NT2/D1 (cell line): ENCODE measurements around the gene RIC8A.
A peak's percentile ranks its signal among the peaks of the same experiment; 100 is the strongest.

Source experiments
- DNase-seq: peaks from one replicate; pipeline ENCODE4 v3.0.0-alpha.2; 2011; ENCODE audit warnings: low read depth, low spot score
- H3K27me3 ChIP-seq: 2 replicates; pipeline ENCODE4 v1.6.0; 2011; ENCODE audit warnings: mild to moderate bottlenecking; ENCODE audit not compliant: insufficient read length, insufficient read depth
- H3K36me3 ChIP-seq: 2 replicates; pipeline ENCODE4 v1.6.1; 2011; ENCODE audit warnings: mild to moderate bottlenecking, low read length, mixed read lengths; ENCODE audit not compliant: insufficient read depth, insufficient read length
- H3K4me1 ChIP-seq: 2 replicates; pipeline ENCODE4 v1.5.1; 2011; ENCODE audit not compliant: insufficient read depth, insufficient read length
- H3K4me3 ChIP-seq: 2 replicates; pipeline ENCODE4 v1.5.1; 2011; ENCODE audit warnings: low read depth; ENCODE audit not compliant: insufficient read length
- H3K9ac ChIP-seq: 2 replicates; pipeline ENCODE4 v1.6.0; 2011; ENCODE audit warnings: low read depth; ENCODE audit not compliant: insufficient read length
- H3K9me3 ChIP-seq: 2 replicates; pipeline ENCODE4 v1.5.1; 2011; ENCODE audit warnings: mild to moderate bottlenecking, low read length; ENCODE audit not compliant: insufficient read depth
- SUZ12 ChIP-seq: IDR thresholded peaks from 2 replicates; pipeline ENCODE4 v1.6.1; 2011; ENCODE audit not compliant: insufficient read length, insufficient read depth; ENCODE audit errors: extremely low read depth
- YY1 ChIP-seq: IDR thresholded peaks from 2 replicates; pipeline ENCODE4 v1.6.1; 2011; ENCODE audit not compliant: insufficient read length, insufficient read depth
- ZNF274 ChIP-seq: IDR thresholded peaks from 2 replicates; pipeline ENCODE4 v1.6.1; 2011; ENCODE audit warnings: mild to moderate bottlenecking, low read depth, low read length

RIC8A gene

GRCh38 chr11:240315-240714 lies 32.8 kb downstream of the RIC8A start:
- no peaks in the 10 kb centered on the region for H3K4me1 ChIP-seq
- no peak for DNase-seq
- H3K27me3 ChIP-seq, result no peaks in the 10 kb centered on the region
- no peak overlapping the region for H3K4me3 ChIP-seq
- no peaks in the 10 kb centered on the region for H3K9me3 ChIP-seq
- TF ChIP-seq YY1 (no peak), SUZ12 (no peak), ZNF274 (no peak)
- no peak overlapping the region for H3K9ac ChIP-seq
- peaks cover 70% of the 10 kb centered on the region for H3K36me3 ChIP-seq

GRCh38 chr11:241634-242033 lies 34.1 kb downstream of the RIC8A start:
- Histone ChIP-seq H3K9ac (no peak overlapping the region), H3K9me3 (no peaks in the 10 kb centered on the region), H3K27me3 (no peaks in the 10 kb centered on the region), H3K4me3 (no peak overlapping the region), H3K4me1 (no peaks in the 10 kb centered on the region), H3K36me3 (peaks cover 82% of the 10 kb centered on the region)
- DNase-seq, result no peak
- TF ChIP-seq ZNF274, result no peak
- no peak for TF ChIP-seq YY1
- TF ChIP-seq SUZ12, result no peak

DNA sequence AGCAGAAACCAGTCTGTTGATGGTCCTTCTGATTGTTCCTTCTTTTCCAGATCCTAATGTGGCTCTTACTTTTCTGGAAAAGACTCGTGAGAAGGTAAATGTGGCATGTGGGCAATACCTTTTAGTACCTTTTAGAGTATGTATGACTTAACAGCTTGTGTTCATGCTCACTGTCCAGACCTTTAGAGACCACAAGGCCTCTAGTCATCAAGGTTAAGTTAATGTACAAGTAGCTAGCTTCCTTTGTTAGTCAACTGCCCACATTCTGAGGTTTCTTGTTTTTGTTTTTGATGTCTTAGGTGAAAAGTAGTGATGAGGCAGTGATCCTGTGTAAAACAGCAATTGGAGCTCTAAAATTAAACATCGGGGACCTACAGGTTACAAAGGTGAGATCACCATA lies 36.9 kb downstream of the RIC8A start:
- H3K9ac ChIP-seq, result no peak overlapping the region
- no peaks in the 10 kb centered on the region for H3K4me1 ChIP-seq
- H3K36me3 ChIP-seq, result peaks cover 95% of the 10 kb centered on the region
- no peak for DNase-seq
- H3K27me3 ChIP-seq, result no peaks in the 10 kb centered on the region
- H3K9me3 ChIP-seq, result no peaks in the 10 kb centered on the region
- H3K4me3 ChIP-seq, result no peak overlapping the region
- TF ChIP-seq SUZ12 (no peak), ZNF274 (no peak), YY1 (no peak)

DNA sequence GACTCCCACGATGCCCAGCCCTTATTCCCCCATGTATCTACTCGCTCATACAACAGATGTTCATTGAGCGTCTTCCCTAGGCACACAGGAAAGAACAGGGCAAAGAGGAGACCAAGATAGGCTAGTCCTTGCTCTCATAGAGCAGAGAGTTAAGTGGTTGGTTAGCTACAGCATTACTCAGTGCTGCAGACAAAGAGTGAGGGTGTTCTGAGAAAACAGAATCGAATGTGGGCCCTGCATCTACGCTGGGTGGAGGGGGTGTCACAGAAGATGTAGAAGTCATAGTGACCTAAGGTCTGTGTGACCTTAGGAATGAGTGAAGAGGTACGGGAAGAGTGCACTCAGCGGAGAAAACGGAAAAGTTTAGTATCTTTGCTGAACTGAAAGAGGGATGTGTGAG lies 41.6 kb downstream of the RIC8A start:
- Histone ChIP-seq H3K4me3 (no peak overlapping the region), H3K9me3 (no peaks in the 10 kb centered on the region), H3K4me1 (no peaks in the 10 kb centered on the region), H3K27me3 (no peaks in the 10 kb centered on the region), H3K9ac (no peak overlapping the region), H3K36me3 (peaks cover 97% of the 10 kb centered on the region)
- no peak for DNase-seq
- TF ChIP-seq ZNF274 (no peak), YY1 (no peak), SUZ12 (no peak)

DNA sequence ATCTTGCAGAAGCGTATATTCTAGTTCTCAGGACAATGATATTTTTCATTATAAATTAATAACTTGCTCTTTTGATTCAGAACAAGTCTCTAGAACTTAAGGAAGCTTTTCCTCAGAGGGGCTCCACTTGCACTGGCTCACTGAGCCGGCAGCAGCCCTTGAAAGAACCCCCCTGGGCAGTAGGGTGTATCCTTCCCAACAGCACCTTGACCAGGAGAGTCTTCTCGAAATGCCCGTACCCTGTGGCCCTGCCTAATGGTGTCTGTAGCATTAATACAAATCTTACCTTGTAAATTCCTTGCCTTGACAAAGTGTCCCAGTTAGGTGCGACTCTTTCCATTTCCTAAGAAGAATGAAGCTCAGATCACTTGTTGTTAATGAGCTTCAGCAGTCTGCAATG lies 42.8 kb downstream of the RIC8A start:
- H3K36me3 ChIP-seq, result peaks cover 85% of the 10 kb centered on the region
- DNase-seq, result no peak
- H3K9me3 ChIP-seq, result no peaks in the 10 kb centered on the region
- no peaks in the 10 kb centered on the region for H3K4me1 ChIP-seq
- TF ChIP-seq SUZ12 (no peak), ZNF274 (no peak), YY1 (no peak)
- no peak overlapping the region for H3K4me3 ChIP-seq
- H3K9ac ChIP-seq, result no peak overlapping the region
- H3K27me3 ChIP-seq, result no peaks in the 10 kb centered on the region

- Histone ChIP-seq H3K4me3 (no peak overlapping the region), H3K9ac (no peak overlapping the region), H3K4me1 (no peaks in the 10 kb centered on the region), H3K36me3 (peaks cover 81% of the 10 kb centered on the region), H3K27me3 (no peaks in the 10 kb centered on the region), H3K9me3 (no peaks in the 10 kb centered on the region)
- peak; percentile 59 for DNase-seq
- no peak for TF ChIP-seq YY1
- no peak for TF ChIP-seq SUZ12
- TF ChIP-seq ZNF274, result no peak
These were observed 43.3 kb downstream of the RIC8A start for GRCh38 chr11:250740-251299.

GRCh38 chr11:251550-251949 lies 44.0 kb downstream of the RIC8A start:
- Histone ChIP-seq H3K9ac (no peak overlapping the region), H3K9me3 (no peaks in the 10 kb centered on the region), H3K4me1 (no peaks in the 10 kb centered on the region), H3K4me3 (no peak overlapping the region), H3K27me3 (no peaks in the 10 kb centered on the region), H3K36me3 (peaks cover 73% of the 10 kb centered on the region)
- TF ChIP-seq ZNF274, result no peak
- no peak for DNase-seq
